Heart left ventricle (tissue), 13 donors: Measurements from ENCODE around the gene EDC4.

Experiments used
- POLR2A ChIP-seq, 2 donors: fragments of 450-650 bp; IDR thresholded peaks; one replicate each; pipeline ENCODE4 v1.6.1; 2017; ENCODE audit warnings: antibody characterized with exemption in 2 of 2, mild to moderate bottlenecking in 2 of 2, moderate library complexity in 2 of 2
- TF ChIP-seq, protein P1 (sequence below), 12 donors: fragments of 200-600 bp; sonication (generic) in 4 of 12; IDR thresholded peaks; one replicate each; pipeline versions ENCODE4 v1.5.0 to v1.8.0; 2018 to 2022; ENCODE audit warnings: antibody characterized with exemption in 12 of 12, mild to moderate bottlenecking in 5 of 12
- donor health status: ischemic (EF 13 %, LVEDD 7.1; RV severe dilation, severe dysfunction).
- donor health status: DM: no; HTN: yes; CAD: no.
- donor health status: DM: no; HTN: no; CAD: no.
- donor health status: ischemic (EF 25% LVEDD 6.9; RV normal size, moderate dysfunction).
- donor health status: ischemic (EF 25% LVEDD 5.7; RV mildly dilated, moderate dysfunction).
- donor health status: ischemic (EF 35%, LVEDD 5.7; RV mildly dilated, moderate dysfunction).
- donor health status: nonischemic (EF 11% LVEDD 7.7; RV severe dilation, severe dysfunction).
- donor health status: DM: yes; HTN: yes; CAD: no.
- donor health status: PGD.
- donor health status: ischemic (EF 29% LVEDD 5.4; RV normal size, mild dysfunction).
- donor health status: nonischemic (EF 23%, LVEDD 6.1; RV moderate dilation, normal function).

DNA sequence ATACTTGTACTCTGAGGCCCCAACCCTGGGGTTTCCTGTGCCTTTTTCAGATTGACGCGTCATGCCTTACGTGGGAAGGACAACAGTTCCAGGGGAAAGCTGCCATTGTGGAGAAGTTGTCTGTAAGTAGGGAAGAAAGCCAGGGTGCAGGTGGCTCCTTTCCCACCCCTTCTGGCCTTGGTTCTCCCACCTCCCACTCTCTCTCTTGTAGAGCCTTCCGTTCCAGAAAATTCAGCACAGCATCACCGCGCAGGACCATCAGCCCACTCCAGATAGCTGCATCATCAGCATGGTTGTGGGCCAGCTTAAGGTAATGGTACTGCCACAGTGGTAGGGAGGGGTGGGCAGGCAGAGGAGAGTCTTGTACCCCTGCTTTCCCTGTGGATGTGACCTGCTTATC, 4.6 kb upstream of the EDC4 start:
- TF ChIP-seq, protein P1, sequence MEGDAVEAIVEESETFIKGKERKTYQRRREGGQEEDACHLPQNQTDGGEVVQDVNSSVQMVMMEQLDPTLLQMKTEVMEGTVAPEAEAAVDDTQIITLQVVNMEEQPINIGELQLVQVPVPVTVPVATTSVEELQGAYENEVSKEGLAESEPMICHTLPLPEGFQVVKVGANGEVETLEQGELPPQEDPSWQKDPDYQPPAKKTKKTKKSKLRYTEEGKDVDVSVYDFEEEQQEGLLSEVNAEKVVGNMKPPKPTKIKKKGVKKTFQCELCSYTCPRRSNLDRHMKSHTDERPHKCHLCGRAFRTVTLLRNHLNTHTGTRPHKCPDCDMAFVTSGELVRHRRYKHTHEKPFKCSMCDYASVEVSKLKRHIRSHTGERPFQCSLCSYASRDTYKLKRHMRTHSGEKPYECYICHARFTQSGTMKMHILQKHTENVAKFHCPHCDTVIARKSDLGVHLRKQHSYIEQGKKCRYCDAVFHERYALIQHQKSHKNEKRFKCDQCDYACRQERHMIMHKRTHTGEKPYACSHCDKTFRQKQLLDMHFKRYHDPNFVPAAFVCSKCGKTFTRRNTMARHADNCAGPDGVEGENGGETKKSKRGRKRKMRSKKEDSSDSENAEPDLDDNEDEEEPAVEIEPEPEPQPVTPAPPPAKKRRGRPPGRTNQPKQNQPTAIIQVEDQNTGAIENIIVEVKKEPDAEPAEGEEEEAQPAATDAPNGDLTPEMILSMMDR (IDR thresholded peaks at IDR 0.05) = no peak
- TF ChIP-seq POLR2A (IDR thresholded peaks at IDR 0.05) = no peak
